Tibial nerve (tissue), 4 donors: ENCODE measurements around the gene LRRC49. TPM values are rescaled to one million over a fixed set of nuclear protein-coding genes. Genes with fewer than 3 reads are reported as not detected.

Experiments used
- DNase-seq, 2 donors: peaks; one replicate each; pipeline ENCODE4 v3.0.0-alpha.2; 2019; ENCODE audit warnings: low spot score in 2 of 2
- H3K27ac ChIP-seq, 4 donors: fragments of 200-600 bp; sonication (generic) in 3 of 4; one replicate each; pipeline ENCODE4 v1.5.1; 2017 to 2019; ENCODE audit warnings: mild to moderate bottlenecking in 1 of 4
- H3K27me3 ChIP-seq, 2 donors: fragments of 200-600 bp; sonication (generic) in 1 of 2; one replicate each; pipeline versions ENCODE4 v1.5.1 to v1.6.0; 2017 to 2019
- H3K36me3 ChIP-seq, 3 donors: fragments of 200-600 bp; sonication (generic); one replicate each; pipeline ENCODE4 v1.5.1; 2018 to 2019
- H3K4me1 ChIP-seq, 4 donors: fragments of 200-600 bp; sonication (generic) in 3 of 4; one replicate each; pipeline ENCODE4 v1.5.1; 2017 to 2019
- H3K4me3 ChIP-seq, 4 donors: fragments of 200-600 bp; sonication (generic) in 3 of 4; one replicate each; pipeline ENCODE4 v1.5.1; 2017 to 2019; ENCODE audit warnings: mild to moderate bottlenecking in 1 of 4, moderate library complexity in 1 of 4
- H3K9me3 ChIP-seq, 4 donors: fragments of 200-600 bp; sonication (generic) in 3 of 4; one replicate each; pipeline ENCODE4 v1.5.1; 2017 to 2019
- CTCF ChIP-seq, 5 experiments: fragments of 200-600 bp in 3 of 5; fragments of 450-650 bp in 2 of 5; sonication (generic) in 3 of 5; IDR thresholded peaks; one replicate each; pipeline ENCODE4 v1.5.1; 2016 to 2019; ENCODE audit warnings: antibody characterized with exemption in 5 of 5, mild to moderate bottlenecking in 3 of 5, moderate library complexity in 2 of 5
- EP300 ChIP-seq, 2 donors: sonication (generic); formaldehyde crosslinking; IDR thresholded peaks; one replicate each; pipeline ENCODE4 v1.6.1; 2017; ENCODE audit warnings: antibody characterized with exemption in 2 of 2, mild to moderate bottlenecking in 1 of 2
- POLR2A ChIP-seq, 2 donors: fragments of 450-650 bp; IDR thresholded peaks; one replicate each; pipeline ENCODE4 v1.6.1; 2017; ENCODE audit warnings: antibody characterized with exemption in 2 of 2, mild to moderate bottlenecking in 2 of 2, moderate library complexity in 2 of 2
- WGBS, 2 donors: methylation state at CpG; one replicate each; pipeline ENCODE4 v1.1.5; 2018; 5-methylcytosine and 5-hydroxymethylcytosine counted together
- total RNA-seq, 4 donors: library from RNA; depleted of rRNA; stranded (reverse); fragments of >200 nt; gene quantifications; one replicate each; pipeline ENCODE4 v1.1.0, GENCODE V29; 2016

LRRC49 gene
- total RNA-seq, 4 donors from 2014 or later: 8.8 to 11.1 (median 9.5) TPM

- Histone ChIP-seq H3K4me3 (no peak overlapping the region), H3K36me3 (no peaks in the 10 kb centered on the region), H3K9me3 (no peaks in the 10 kb centered on the region), H3K27me3 (no peaks in the 10 kb centered on the region), H3K27ac (no peak overlapping the region), H3K4me1 (no peaks in the 10 kb centered on the region)
- no peak for DNase-seq
- 75 to 88% methylated on average over 4 of the region's 4 CpGs for WGBS, 2 donors
- TF ChIP-seq EP300 (IDR thresholded peaks at IDR 0.05): no peak
- no peak for TF ChIP-seq POLR2A (IDR thresholded peaks at IDR 0.05)
- no peak for TF ChIP-seq CTCF (IDR thresholded peaks at IDR 0.05)
Observed at GRCh38 chr15:71097890-71098289, 205.3 kb downstream of the LRRC49 start.

- H3K9me3 ChIP-seq: no peaks in the 10 kb centered on the region
- TF ChIP-seq POLR2A (IDR thresholded peaks at IDR 0.05): no peak
- no peak for TF ChIP-seq EP300 (IDR thresholded peaks at IDR 0.05)
- no peak for TF ChIP-seq CTCF (IDR thresholded peaks at IDR 0.05)
- 87 to 97% methylated on average over 1 of the region's 1 CpG for WGBS, 2 donors
- H3K36me3 ChIP-seq: no peaks in the 10 kb centered on the region
- H3K27me3 ChIP-seq: no peaks in the 10 kb centered on the region
- no peak for DNase-seq
- H3K4me1 ChIP-seq: no peaks in the 10 kb centered on the region
- no peak overlapping the region for H3K27ac ChIP-seq
- H3K4me3 ChIP-seq: no peak overlapping the region
Observed at GRCh38 chr15:71098920-71099319, 206.3 kb downstream of the LRRC49 start.

Other genes starting within 250 kb of the LRRC49 start
- gene UACA, start 129.3 kb upstream of the LRRC49 start, total RNA-seq: 100 to 1,000 TPM; 107 to 210 (median 168) TPM
- 10 to 100 TPM; 29.9 to 86.3 (median 54.8) TPM for gene LARP6, start 38.7 kb upstream of the LRRC49 start, total RNA-seq
- gene THAP10, start 393 bp upstream of the LRRC49 start, total RNA-seq: 1 to 10 TPM; 1.2 to 9.8 (median 3.0) TPM
- 10 to 100 TPM in 3 of 4 donors, 1 to 10 TPM in 1; 9.6 to 25.1 (median 21.2) TPM for gene THSD4, start 222.6 kb downstream of the LRRC49 start, total RNA-seq